Thyroid gland (tissue), 4 donors: ENCODE results near the gene ZAR1.

Experiments
- CTCF ChIP-seq, 6 experiments: fragments of 200-600 bp in 3 of 6; fragments of 450-650 bp in 3 of 6; sonication (generic) in 3 of 6; IDR thresholded peaks; one replicate each; pipeline ENCODE4 v1.5.1; 2016 to 2019; ENCODE audit warnings: antibody characterized with exemption in 6 of 6, mild to moderate bottlenecking in 2 of 6, inconsistent platforms in 1 of 6, moderate library complexity in 1 of 6
- POLR2A ChIP-seq, 2 donors: fragments of 450-650 bp; IDR thresholded peaks; one replicate each; pipeline ENCODE4 v1.6.1; 2017; ENCODE audit warnings: antibody characterized with exemption in 2 of 2, mild to moderate bottlenecking in 2 of 2, moderate library complexity in 1 of 2

DNA sequence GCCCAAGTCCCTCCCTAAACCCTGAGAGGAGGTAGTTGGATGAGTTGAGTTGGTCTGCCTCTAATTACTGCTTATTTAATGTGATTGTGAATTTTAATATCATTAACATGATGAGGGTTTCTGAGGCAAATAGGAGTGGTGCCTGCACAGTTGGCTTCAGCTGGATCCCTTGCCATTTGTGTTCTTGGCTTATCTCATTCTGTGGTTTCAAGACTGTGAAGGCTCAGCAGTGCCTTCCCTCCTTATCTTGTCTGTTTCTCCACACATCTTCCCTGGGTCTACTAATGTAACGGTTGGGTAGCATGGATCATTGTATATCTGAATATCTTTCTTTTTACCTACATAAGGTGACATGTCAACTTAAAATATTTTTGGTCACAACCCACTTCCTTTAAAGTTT, 8.5 kb upstream of the ZAR1 start:
- TF ChIP-seq POLR2A (IDR thresholded peaks at IDR 0.05) (no peak), CTCF (IDR thresholded peaks at IDR 0.05) (no peak)
